DMS 273 treated with DMSO at 0.1 percent for 48 hours (cell line): Measurements from ENCODE around the gene C8B.

ENCODE experiments used
- DNase-seq: peaks from one replicate; lab custom pipeline; 2025; lab: John Stamatoyannopoulos, UW

The C8B gene

GRCh38 chr1:56970280-56970679 is 4.5 kb upstream of the C8B start:
- no peak for DNase-seq

DNA sequence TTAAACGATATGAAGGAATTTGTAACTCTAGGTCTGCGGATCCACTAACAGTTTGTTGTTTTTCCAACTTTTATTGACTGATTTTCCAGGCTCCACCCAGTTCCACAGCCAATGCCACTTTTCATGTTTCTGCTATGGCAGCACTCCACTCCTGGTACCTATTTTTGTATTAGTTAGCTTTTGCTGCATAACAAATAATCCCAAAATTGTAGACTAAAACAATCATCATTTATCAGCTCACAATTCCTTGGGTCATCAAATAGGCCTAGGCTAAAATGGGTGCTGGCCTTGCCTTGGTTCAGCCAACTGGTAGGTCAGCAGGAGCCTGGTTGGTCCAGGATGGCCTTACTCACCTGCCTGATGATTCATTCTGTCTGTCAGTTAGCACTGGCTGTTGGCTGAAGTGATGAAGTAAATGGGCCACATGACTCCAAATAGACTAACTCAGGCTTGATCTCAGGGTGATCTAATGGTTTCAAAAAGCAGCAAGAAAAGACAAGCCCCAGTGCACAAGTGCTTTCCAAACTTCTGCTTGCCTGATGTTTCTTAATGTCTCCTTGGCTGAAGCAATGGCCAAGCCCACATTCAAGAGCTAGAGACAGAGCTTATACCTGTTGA is 3.2 kb upstream of the C8B start:
- DNase-seq: no peak

- no peak for DNase-seq
Measured at GRCh38 chr1:56967900-56968832, 2.4 kb upstream of the C8B start.

- no peak for DNase-seq
Measured at GRCh38 chr1:56967355-56967754, 1.5 kb upstream of the C8B start.

DNA sequence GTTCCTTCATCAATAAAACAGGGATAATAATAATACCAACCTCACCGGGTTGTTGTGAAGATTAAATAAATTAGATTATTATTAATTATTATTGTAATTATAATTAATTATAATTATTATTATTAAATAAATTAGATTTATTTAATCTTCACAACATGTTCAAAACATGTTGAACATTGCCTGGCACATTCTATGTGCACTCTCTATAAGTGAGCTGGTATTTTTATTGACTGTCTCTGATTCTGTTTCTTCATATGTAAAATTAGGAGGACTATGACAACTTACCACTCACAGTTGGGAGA is 834 bp upstream of the C8B start:
- DNase-seq: no peak

DNA sequence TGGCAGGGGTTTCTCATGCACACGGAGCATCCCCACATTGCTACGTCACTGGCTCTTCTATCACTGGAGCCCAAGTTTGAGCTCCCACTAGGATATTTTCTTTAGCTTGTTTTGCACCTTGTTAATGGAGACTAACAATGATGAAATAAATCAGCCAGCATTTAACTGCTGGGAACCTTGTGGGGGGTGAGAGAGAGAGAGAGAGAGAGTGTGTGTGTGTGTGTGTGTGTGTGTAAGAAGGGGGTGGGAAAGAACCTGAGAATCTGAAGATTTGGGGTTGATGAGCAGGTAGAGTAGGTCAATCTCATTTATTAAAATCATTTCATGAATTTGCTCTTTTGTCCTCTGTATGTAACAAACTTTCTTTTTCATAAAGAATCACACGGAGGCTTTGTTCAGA is 624 bp downstream of the C8B start:
- DNase-seq: no peak

- DNase-seq: no peak
Measured at GRCh38 chr1:56964349-56965017, 1.3 kb downstream of the C8B start.

GRCh38 chr1:56963667-56964066 is 2.1 kb downstream of the C8B start:
- DNase-seq: no peak

DNA sequence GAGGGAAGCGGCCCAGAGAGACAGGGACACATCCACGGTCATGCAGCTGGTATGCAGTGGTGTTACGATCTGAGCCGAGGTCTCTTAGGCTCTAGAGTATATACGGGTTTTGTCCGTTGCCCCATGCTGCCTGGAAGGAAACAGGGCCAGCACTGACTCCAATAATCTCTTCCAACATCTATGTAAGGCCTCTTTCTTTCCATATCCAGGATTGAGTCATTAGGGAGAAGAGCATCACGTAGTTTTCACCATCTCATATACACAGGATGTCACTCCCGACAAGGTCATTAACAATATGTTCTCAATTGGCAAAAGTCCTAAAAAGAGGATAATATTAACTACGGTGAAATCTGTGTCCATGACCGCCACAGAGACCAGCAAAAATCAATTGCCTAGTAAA is 4.4 kb downstream of the C8B start:
- DNase-seq: no peak

- no peak for DNase-seq
Measured at GRCh38 chr1:56958526-56958925, 7.3 kb downstream of the C8B start.

DNA sequence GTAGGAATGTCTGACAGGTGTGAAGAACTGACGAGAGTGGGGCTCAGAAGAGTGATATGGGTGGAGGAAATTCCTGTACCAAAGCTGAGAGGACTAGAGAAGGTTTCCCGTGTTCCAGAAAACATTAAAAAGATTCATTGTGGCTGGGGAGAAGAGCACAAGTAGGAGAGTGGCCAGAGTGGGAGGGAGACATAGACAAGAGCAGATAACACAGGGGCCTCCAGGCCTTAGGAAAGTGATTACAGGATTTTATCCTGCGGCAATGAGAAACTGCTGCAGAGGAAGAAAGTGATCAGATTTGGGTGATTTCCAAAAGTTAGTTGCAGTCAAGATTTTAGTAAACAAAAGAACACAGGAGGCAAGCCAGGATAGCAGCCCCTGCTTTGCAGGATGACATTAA is 7.9 kb downstream of the C8B start:
- no peak for DNase-seq

DNA sequence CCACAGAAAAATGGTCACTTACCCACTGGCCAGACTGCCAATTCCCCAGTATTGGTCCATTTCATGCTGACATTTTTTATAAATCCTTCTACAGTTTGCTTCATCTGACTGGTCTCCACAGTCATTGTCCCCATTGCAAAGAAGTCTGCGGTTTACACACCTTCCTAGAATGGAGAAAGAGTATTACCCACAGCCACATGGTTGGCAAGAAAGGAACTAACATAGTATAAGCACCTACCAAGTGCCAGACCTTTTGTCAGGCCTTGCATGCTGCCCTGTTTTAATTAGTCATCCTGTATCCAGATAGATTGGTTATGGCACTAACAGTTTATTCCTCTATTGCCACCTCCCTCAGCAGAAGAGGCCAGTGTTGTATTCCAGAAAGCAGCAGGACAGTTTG is 11.2 kb downstream of the C8B start:
- DNase-seq: no peak

GRCh38 chr1:56953386-56953785 is 12.4 kb downstream of the C8B start:
- no peak for DNase-seq

GRCh38 chr1:56952501-56952900 is 13.3 kb downstream of the C8B start:
- no peak for DNase-seq

DNA sequence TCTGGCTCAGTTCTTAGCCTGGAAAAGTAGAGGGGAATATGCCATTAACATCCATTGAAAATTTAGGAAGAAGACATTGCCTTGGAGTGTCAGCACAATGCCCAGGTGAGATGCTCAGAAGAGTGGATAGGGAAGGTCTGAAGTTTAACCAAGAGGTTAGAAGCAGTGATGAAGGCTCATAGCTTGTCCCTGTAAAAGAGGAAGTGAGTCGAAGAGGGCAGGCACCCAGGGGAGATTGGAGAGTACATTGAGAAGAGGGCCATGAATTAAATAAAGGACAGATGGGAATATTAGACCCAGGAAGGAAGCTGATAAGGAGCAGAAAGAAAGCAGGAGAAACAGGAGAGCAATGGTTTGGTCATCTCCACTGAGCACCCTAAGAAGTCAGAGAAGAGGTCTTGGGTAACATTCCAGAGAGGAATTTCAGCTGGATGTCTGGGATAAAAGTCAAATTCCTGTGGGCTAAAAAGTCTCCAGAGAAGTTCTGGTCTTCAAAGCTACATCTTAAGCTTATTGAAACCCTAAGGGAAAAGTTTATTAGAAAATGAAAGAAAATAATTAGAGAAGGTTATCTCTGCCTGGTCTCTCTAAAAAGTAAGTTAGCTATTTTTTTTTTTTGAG is 17.3 kb downstream of the C8B start:
- no peak for DNase-seq

- no peak for DNase-seq
Measured at GRCh38 chr1:56940039-56940438, 25.8 kb downstream of the C8B start.

GRCh38 chr1:56939209-56939608 is 26.6 kb downstream of the C8B start:
- DNase-seq: no peak

DNA sequence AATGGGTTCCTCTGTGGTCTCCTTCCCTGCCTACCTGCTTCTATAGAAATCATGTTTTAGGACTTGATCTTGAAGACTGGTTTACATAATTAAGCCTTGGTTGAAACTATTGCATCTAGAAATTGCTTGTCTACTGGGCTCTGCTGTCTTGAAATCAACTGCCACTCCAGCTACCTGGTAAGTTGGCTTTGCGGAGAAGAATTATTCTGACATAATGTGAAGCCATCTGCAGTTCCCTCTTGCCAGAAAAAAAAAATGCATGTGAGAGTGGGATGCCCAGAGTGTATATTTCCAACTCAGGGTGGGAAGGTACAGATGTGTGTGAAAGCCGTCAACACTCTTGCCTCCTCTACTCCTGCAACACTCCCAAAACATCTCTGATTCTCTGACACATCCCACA is 27.2 kb downstream of the C8B start:
- no peak for DNase-seq

DNA sequence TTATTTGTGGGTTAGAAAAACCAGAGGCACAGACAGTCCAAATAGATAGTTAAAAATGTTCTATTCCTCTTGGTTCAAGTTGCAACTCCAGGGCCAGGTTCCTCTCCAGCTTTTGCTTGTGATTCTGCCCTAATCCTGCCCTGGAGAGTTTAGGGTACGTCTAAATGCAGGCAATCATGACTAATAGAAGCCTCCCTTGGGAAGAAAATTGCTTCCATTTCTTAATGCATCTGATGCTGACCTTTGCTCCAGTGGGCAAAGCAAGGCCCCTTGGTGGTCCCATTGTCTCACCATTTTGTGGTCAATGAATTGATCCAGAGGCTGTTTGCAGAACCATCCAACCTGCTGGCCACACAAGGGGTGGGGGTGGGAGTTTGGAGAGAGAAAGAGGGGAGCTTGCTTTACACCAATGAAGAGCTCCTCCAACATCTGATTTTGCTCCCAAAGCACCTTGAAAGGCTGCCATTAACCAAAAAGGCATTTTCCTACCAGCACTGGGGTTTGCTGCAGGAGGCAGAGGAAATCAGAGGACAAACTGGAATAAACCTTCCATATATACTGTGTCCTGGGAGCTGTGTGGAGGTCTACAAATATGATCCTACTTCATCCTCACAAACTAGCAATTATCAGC is 31.3 kb downstream of the C8B start:
- no peak for DNase-seq

GRCh38 chr1:56933606-56934005 is 32.2 kb downstream of the C8B start:
- DNase-seq: no peak

- DNase-seq: no peak
Measured at GRCh38 chr1:56933161-56933560, 32.7 kb downstream of the C8B start.

GRCh38 chr1:56931686-56932085 is 34.1 kb downstream of the C8B start:
- DNase-seq: no peak
